Upper lobe of left lung (tissue), 4 donors: Measurements from ENCODE around the gene PTPRJ.

ENCODE experiments used
- EP300 ChIP-seq, 4 donors: sonication (generic); formaldehyde crosslinking; IDR thresholded peaks; one replicate each; pipeline ENCODE4 v1.5.1; 2017; ENCODE audit warnings: antibody characterized with exemption in 4 of 4, control low read depth in 2 of 4
- POLR2A ChIP-seq, 4 donors: fragments of 450-650 bp; IDR thresholded peaks; one replicate each; pipeline ENCODE4 v1.5.1; 2016 to 2017; ENCODE audit warnings: antibody characterized with exemption in 4 of 4, mild to moderate bottlenecking in 2 of 4
- POLR2AphosphoS5 ChIP-seq, 2 donors: sonication (generic); formaldehyde crosslinking; IDR thresholded peaks; one replicate each; pipeline ENCODE4 v1.5.1; 2017; ENCODE audit warnings: antibody characterized with exemption in 2 of 2
- TF ChIP-seq, protein P1 (sequence below), 6 experiments: fragments of 450-650 bp in 4 of 6; fragments of 200-600 bp in 2 of 6; sonication (generic) in 2 of 6; IDR thresholded peaks; one replicate each; pipeline ENCODE4 v1.5.1; 2016 to 2019; ENCODE audit warnings: antibody characterized with exemption in 6 of 6

DNA sequence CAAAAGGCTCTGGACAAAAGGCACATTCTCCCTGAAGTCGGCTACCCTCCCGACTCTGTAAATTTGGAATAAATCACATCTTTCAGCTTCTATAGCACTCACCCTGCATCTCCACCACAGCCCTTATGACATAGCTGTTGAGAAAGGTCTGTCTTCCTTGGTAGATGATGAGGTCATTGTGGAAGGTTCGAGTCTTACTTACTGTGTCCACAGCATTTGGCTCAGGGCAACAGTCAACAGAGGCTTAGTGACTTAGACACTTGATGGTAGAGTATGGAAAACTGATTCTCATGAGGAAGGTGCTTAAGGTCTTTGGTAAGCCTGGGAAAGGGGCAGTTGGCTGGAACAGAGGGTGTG, 45.6 kb downstream of the PTPRJ start:
- no peak for TF ChIP-seq POLR2A (IDR thresholded peaks at IDR 0.05)
- TF ChIP-seq, protein P1, sequence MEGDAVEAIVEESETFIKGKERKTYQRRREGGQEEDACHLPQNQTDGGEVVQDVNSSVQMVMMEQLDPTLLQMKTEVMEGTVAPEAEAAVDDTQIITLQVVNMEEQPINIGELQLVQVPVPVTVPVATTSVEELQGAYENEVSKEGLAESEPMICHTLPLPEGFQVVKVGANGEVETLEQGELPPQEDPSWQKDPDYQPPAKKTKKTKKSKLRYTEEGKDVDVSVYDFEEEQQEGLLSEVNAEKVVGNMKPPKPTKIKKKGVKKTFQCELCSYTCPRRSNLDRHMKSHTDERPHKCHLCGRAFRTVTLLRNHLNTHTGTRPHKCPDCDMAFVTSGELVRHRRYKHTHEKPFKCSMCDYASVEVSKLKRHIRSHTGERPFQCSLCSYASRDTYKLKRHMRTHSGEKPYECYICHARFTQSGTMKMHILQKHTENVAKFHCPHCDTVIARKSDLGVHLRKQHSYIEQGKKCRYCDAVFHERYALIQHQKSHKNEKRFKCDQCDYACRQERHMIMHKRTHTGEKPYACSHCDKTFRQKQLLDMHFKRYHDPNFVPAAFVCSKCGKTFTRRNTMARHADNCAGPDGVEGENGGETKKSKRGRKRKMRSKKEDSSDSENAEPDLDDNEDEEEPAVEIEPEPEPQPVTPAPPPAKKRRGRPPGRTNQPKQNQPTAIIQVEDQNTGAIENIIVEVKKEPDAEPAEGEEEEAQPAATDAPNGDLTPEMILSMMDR (IDR thresholded peaks at IDR 0.05): no peak
- no peak for TF ChIP-seq EP300 (IDR thresholded peaks at IDR 0.05)
- TF ChIP-seq POLR2AphosphoS5 (IDR thresholded peaks at IDR 0.05): no peak
